ENCODE data around the gene GPC6. TPM values are rescaled to one million over a fixed set of nuclear protein-coding genes. Genes with fewer than 3 reads are reported as not detected.

Gene GPC6
- total RNA-seq, 1 donor from 2014 or later: 50.3 TPM

DNA sequence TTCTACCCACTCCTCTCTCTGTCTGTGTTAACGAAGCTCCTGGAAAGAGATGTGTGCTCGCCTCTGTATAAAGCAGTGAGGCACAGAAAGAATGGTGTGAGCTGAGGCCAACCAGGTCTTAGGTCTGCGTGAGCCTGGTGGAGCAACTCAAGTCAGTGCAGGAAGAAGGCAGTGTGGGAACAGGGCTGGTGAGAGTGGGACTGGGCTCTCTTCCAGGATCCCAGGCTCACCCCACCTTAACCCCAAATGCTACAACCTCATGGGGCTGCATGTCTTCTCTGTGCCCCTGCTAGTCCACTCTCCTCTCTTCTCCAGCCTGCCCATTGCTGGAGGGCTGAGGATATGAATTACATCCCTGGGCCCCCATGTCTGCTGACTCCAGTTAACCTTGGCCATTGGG lies 1125.5 kb downstream of the GPC6 start:
- no peak for DNase-seq (ENCODE audit: low spot score, unreplicated experiment)
- no peak overlapping the region for H3K27ac Mint-ChIP-seq
- H3K9me3 Mint-ChIP-seq (ENCODE audit: low read depth): peaks cover 2% of the 10 kb centered on the region
- H3K27me3 Mint-ChIP-seq: no peaks in the 10 kb centered on the region
- peaks cover 8% of the 10 kb centered on the region for H3K36me3 Mint-ChIP-seq (ENCODE audit: insufficient read depth)
- no peak overlapping the region for H3K4me3 Mint-ChIP-seq (ENCODE audit: low read depth)
- TF ChIP-seq CTCF (IDR thresholded peaks at IDR 0.05; ENCODE audit: unreplicated experiment): no peak
- H3K4me1 Mint-ChIP-seq (ENCODE audit: low read depth): no peaks in the 10 kb centered on the region

DNA sequence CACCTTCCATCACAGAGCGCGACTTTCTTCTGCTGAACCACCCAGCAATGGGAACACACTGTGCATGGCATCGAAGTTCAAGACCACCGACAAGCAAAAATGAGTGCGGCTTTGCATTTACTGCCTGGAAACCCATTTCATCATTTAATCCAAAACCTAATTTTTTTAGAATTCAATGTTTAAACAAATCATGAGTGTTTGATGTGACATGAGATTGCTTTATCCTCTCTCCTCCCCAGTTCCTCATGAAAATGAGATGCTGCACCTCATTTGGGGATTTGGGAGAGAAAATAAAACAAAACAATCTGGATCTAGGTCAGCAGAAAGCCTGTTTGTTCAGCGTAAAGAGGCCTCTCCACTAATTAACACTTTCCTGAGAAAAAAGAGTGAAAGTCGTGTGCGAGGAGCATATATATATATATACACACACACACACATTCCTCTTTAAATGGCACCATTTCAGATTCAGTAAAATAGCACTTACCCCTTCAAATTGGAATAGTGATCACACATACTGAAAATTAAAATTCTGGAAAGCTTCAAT lies 1126.6 kb downstream of the GPC6 start:
- Mint-ChIP-seq H3K27me3 (no peaks in the 10 kb centered on the region), H3K36me3 (ENCODE audit: insufficient read depth) (peaks cover 14% of the 10 kb centered on the region), H3K4me1 (ENCODE audit: low read depth) (no peaks in the 10 kb centered on the region), H3K4me3 (ENCODE audit: low read depth) (no peak overlapping the region), H3K9me3 (ENCODE audit: low read depth) (peaks cover 6% of the 10 kb centered on the region), H3K27ac (no peak overlapping the region)
- TF ChIP-seq CTCF (IDR thresholded peaks at IDR 0.05; ENCODE audit: unreplicated experiment): no peak
- no peak for DNase-seq (ENCODE audit: low spot score, unreplicated experiment)

GRCh38 chr13:94359875-94360274 lies 1133.3 kb downstream of the GPC6 start:
- DNase-seq (ENCODE audit: low spot score, unreplicated experiment): no peak
- H3K27me3 Mint-ChIP-seq: no peaks in the 10 kb centered on the region
- H3K27ac Mint-ChIP-seq: peak overlapping the region; percentile 37
- no peak overlapping the region for H3K4me3 Mint-ChIP-seq (ENCODE audit: low read depth)
- peaks cover 10% of the 10 kb centered on the region for H3K4me1 Mint-ChIP-seq (ENCODE audit: low read depth)
- no peak for TF ChIP-seq CTCF (IDR thresholded peaks at IDR 0.05; ENCODE audit: unreplicated experiment)
- peaks cover 11% of the 10 kb centered on the region for H3K36me3 Mint-ChIP-seq (ENCODE audit: insufficient read depth)
- peaks cover 6% of the 10 kb centered on the region for H3K9me3 Mint-ChIP-seq (ENCODE audit: low read depth)

GRCh38 chr13:94362411-94362909 lies 1135.9 kb downstream of the GPC6 start:
- peaks cover 10% of the 10 kb centered on the region for H3K4me1 Mint-ChIP-seq (ENCODE audit: low read depth)
- peak; percentile 59 for DNase-seq (ENCODE audit: low spot score, unreplicated experiment)
- H3K4me3 Mint-ChIP-seq (ENCODE audit: low read depth): no peak overlapping the region
- H3K36me3 Mint-ChIP-seq (ENCODE audit: insufficient read depth): peaks cover 3% of the 10 kb centered on the region
- H3K27ac Mint-ChIP-seq: peak overlapping the region; percentile 73
- no peaks in the 10 kb centered on the region for H3K27me3 Mint-ChIP-seq
- H3K9me3 Mint-ChIP-seq (ENCODE audit: low read depth): peaks cover 3% of the 10 kb centered on the region
- TF ChIP-seq CTCF (IDR thresholded peaks at IDR 0.05; ENCODE audit: unreplicated experiment): peak; percentile 97

GRCh38 chr13:94366677-94367076 lies 1140.1 kb downstream of the GPC6 start:
- H3K27me3 Mint-ChIP-seq: no peaks in the 10 kb centered on the region
- H3K27ac Mint-ChIP-seq: no peak overlapping the region

More at GRCh38 chr13:94366677-94367076, 1140.1 kb downstream of the GPC6 start:
- no peak for TF ChIP-seq CTCF (IDR thresholded peaks at IDR 0.05; ENCODE audit: unreplicated experiment)
- H3K4me3 Mint-ChIP-seq (ENCODE audit: low read depth): no peak overlapping the region
- H3K4me1 Mint-ChIP-seq (ENCODE audit: low read depth): peaks cover 17% of the 10 kb centered on the region
- peaks cover 10% of the 10 kb centered on the region for H3K9me3 Mint-ChIP-seq (ENCODE audit: low read depth)
- no peak for DNase-seq (ENCODE audit: low spot score, unreplicated experiment)
- H3K36me3 Mint-ChIP-seq (ENCODE audit: insufficient read depth): peaks cover 3% of the 10 kb centered on the region

All from progenitor cell of endocrine pancreas (in vitro differentiated cells).